Stimulated activated naive CD8-positive, alpha-beta T cell treated with anti-CD3 and anti-CD28 coated beads, Interleukin-15, Interleukin-2, amounts not matched to agents 100 ng/mL and 50 ng/mL, for 24 hours (primary cell): Measurements from ENCODE around the gene NHLRC1.
"Not testable (repeated sequence)": the region's sequence is repeated elsewhere in the genome, so short reads cannot be mapped to it uniquely, and the experiment has no call there.

ENCODE experiments used
- H3K27ac Mint-ChIP-seq: one replicate; pipeline ENCODE4 v1.8.0; 2021; ENCODE audit warnings: mild to moderate bottlenecking, mixed read lengths
- H3K27me3 Mint-ChIP-seq: one replicate; pipeline ENCODE4 v1.8.0; 2021; ENCODE audit warnings: mixed read lengths
- H3K36me3 Mint-ChIP-seq: one replicate; pipeline ENCODE4 v1.8.0; 2021; ENCODE audit warnings: low read depth, mixed read lengths
- H3K4me1 Mint-ChIP-seq: one replicate; pipeline ENCODE4 v1.8.0; 2021; ENCODE audit warnings: low read depth, mixed read lengths
- H3K4me3 Mint-ChIP-seq: one replicate; pipeline ENCODE4 v1.8.0; 2021; ENCODE audit warnings: mild to moderate bottlenecking, mixed read lengths
- H3K9me3 Mint-ChIP-seq: one replicate; pipeline ENCODE4 v1.8.0; 2021; ENCODE audit warnings: mixed read lengths

Gene NHLRC1

GRCh38 chr6:18122128-18123093 is at the start of gene NHLRC1:
Gene NHLRC1, minus strand, starts transcription at chr6:18122677. Its CDS starts 71 bp downstream, at chr6:18122606.
- peaks cover 12% of the 10 kb centered on the region for H3K4me1 Mint-ChIP-seq
- H3K27me3 Mint-ChIP-seq: peaks cover 41% of the 10 kb centered on the region
- H3K27ac Mint-ChIP-seq: no peak within 1 kb of the TSS
- no peaks in the 10 kb centered on the region for H3K36me3 Mint-ChIP-seq
- no peaks in the 10 kb centered on the region for H3K9me3 Mint-ChIP-seq
- peak within 1 kb of the TSS; percentile 72 for H3K4me3 Mint-ChIP-seq

GRCh38 chr6:18171871-18172270 is 49.4 kb upstream of the NHLRC1 start:
- peaks cover 60% of the 10 kb centered on the region for H3K36me3 Mint-ChIP-seq
- peaks cover 2% of the 10 kb centered on the region for H3K4me1 Mint-ChIP-seq
- no peak overlapping the region for H3K4me3 Mint-ChIP-seq
- peaks cover 5% of the 10 kb centered on the region for H3K9me3 Mint-ChIP-seq
- no peak overlapping the region for H3K27ac Mint-ChIP-seq
- H3K27me3 Mint-ChIP-seq: no peaks in the 10 kb centered on the region

GRCh38 chr6:18168264-18168663 is 45.8 kb upstream of the NHLRC1 start:
- H3K27ac Mint-ChIP-seq: no peak overlapping the region
- no peaks in the 10 kb centered on the region for H3K4me1 Mint-ChIP-seq
- no peak overlapping the region for H3K4me3 Mint-ChIP-seq
- H3K36me3 Mint-ChIP-seq: peaks cover 33% of the 10 kb centered on the region
- no peaks in the 10 kb centered on the region for H3K27me3 Mint-ChIP-seq
- H3K9me3 Mint-ChIP-seq: no peaks in the 10 kb centered on the region

GRCh38 chr6:18166312-18167036 is 44.0 kb upstream of the NHLRC1 start:
- Mint-ChIP-seq H3K36me3 (peaks cover 42% of the 10 kb centered on the region), H3K4me1 (no peaks in the 10 kb centered on the region), H3K27me3 (no peaks in the 10 kb centered on the region), H3K27ac (no peak overlapping the region), H3K9me3 (no peaks in the 10 kb centered on the region), H3K4me3 (no peak overlapping the region)

- H3K27ac Mint-ChIP-seq: no peak overlapping the region
- peaks cover 48% of the 10 kb centered on the region for H3K36me3 Mint-ChIP-seq
- H3K4me1 Mint-ChIP-seq: no peaks in the 10 kb centered on the region
- no peaks in the 10 kb centered on the region for H3K9me3 Mint-ChIP-seq
- H3K27me3 Mint-ChIP-seq: no peaks in the 10 kb centered on the region
- no peak overlapping the region for H3K4me3 Mint-ChIP-seq
Measured at GRCh38 chr6:18165751-18166150, 43.3 kb upstream of the NHLRC1 start.

GRCh38 chr6:18162401-18162800 is 39.9 kb upstream of the NHLRC1 start:
- Mint-ChIP-seq H3K4me3 (no peak overlapping the region), H3K9me3 (no peaks in the 10 kb centered on the region), H3K4me1 (no peaks in the 10 kb centered on the region), H3K36me3 (peaks cover 34% of the 10 kb centered on the region), H3K27ac (no peak overlapping the region), H3K27me3 (no peaks in the 10 kb centered on the region)

GRCh38 chr6:18161431-18161830 is 39.0 kb upstream of the NHLRC1 start:
- H3K4me3 Mint-ChIP-seq: no peak overlapping the region
- no peaks in the 10 kb centered on the region for H3K27me3 Mint-ChIP-seq
- no peaks in the 10 kb centered on the region for H3K9me3 Mint-ChIP-seq
- no peak overlapping the region for H3K27ac Mint-ChIP-seq
- H3K36me3 Mint-ChIP-seq: peaks cover 34% of the 10 kb centered on the region
- peaks cover under 1% of the 10 kb centered on the region for H3K4me1 Mint-ChIP-seq

- Mint-ChIP-seq H3K4me3 (no peak overlapping the region), H3K27ac (no peak overlapping the region), H3K9me3 (no peaks in the 10 kb centered on the region), H3K36me3 (peaks cover 34% of the 10 kb centered on the region), H3K27me3 (no peaks in the 10 kb centered on the region), H3K4me1 (peaks cover 6% of the 10 kb centered on the region)
Measured at GRCh38 chr6:18160911-18161310, 38.4 kb upstream of the NHLRC1 start.

GRCh38 chr6:18155864-18156421 is 33.5 kb upstream of the NHLRC1 start:
- H3K27ac Mint-ChIP-seq: peak overlapping the region; percentile 41
- H3K27me3 Mint-ChIP-seq: no peaks in the 10 kb centered on the region
- peaks cover 7% of the 10 kb centered on the region for H3K36me3 Mint-ChIP-seq
- H3K9me3 Mint-ChIP-seq: no peaks in the 10 kb centered on the region
- peak overlapping the region; percentile 95 for H3K4me3 Mint-ChIP-seq
- peaks cover 32% of the 10 kb centered on the region for H3K4me1 Mint-ChIP-seq

GRCh38 chr6:18155150-18155863 is 32.8 kb upstream of the NHLRC1 start, which contains the start of gene KDM1B:
Gene KDM1B, plus strand, starts transcription at chr6:18155422. Its CDS starts 4,474 bp downstream, at chr6:18159896.
- Mint-ChIP-seq H3K4me3 (peak within 1 kb of the TSS; percentile 95), H3K9me3 (no peaks in the 10 kb centered on the region), H3K27ac (peak within 1 kb of the TSS; percentile 85), H3K4me1 (peaks cover 32% of the 10 kb centered on the region), H3K36me3 (peaks cover 5% of the 10 kb centered on the region), H3K27me3 (no peaks in the 10 kb centered on the region)

- H3K4me1 Mint-ChIP-seq: peaks cover 32% of the 10 kb centered on the region
- peak within 1 kb of the TSS; percentile 95 for H3K4me3 Mint-ChIP-seq
Measured at GRCh38 chr6:18154507-18155149, 32.2 kb upstream of the NHLRC1 start, which contains the start of gene TPMT. Gene TPMT, minus strand, starts transcription at chr6:18155077. Its CDS starts 5,950 bp downstream, at chr6:18149127.

GRCh38 chr6:18153311-18153703 is 30.8 kb upstream of the NHLRC1 start:
- Mint-ChIP-seq H3K4me1 (peaks cover 32% of the 10 kb centered on the region), H3K27me3 (no peaks in the 10 kb centered on the region), H3K27ac (no peak overlapping the region), H3K9me3 (no peaks in the 10 kb centered on the region), H3K4me3 (peak overlapping the region; percentile 60), H3K36me3 (peaks cover 4% of the 10 kb centered on the region)

More at GRCh38 chr6:18154507-18155149, 32.2 kb upstream of the NHLRC1 start, which contains the start of gene TPMT:
- Mint-ChIP-seq H3K27ac (peak within 1 kb of the TSS; percentile 85), H3K27me3 (no peaks in the 10 kb centered on the region), H3K9me3 (no peaks in the 10 kb centered on the region), H3K36me3 (no peaks in the 10 kb centered on the region)

- Mint-ChIP-seq H3K36me3 (peaks cover 10% of the 10 kb centered on the region), H3K27ac (no peak overlapping the region), H3K4me3 (no peak overlapping the region), H3K4me1 (peaks cover 42% of the 10 kb centered on the region), H3K9me3 (no peaks in the 10 kb centered on the region), H3K27me3 (no peaks in the 10 kb centered on the region)
Measured at GRCh38 chr6:18151801-18152200, 29.3 kb upstream of the NHLRC1 start.

GRCh38 chr6:18151391-18151790 is 28.9 kb upstream of the NHLRC1 start:
- H3K4me3 Mint-ChIP-seq, H3K27ac Mint-ChIP-seq, H3K27me3 Mint-ChIP-seq, H3K9me3 Mint-ChIP-seq: not testable (repeated sequence)
- Mint-ChIP-seq H3K4me1 (peaks cover 41% of the 10 kb centered on the region), H3K36me3 (peaks cover 13% of the 10 kb centered on the region)
